HEK293 (cell line): ENCODE measurements around the gene PIP4K2A.

Source experiments
- CTCF ChIP-seq: fragments of 450-650 bp; formaldehyde crosslinking; IDR thresholded peaks from 2 replicates; pipeline ENCODE4 v1.5.1; 2016; ENCODE audit warnings: missing biosample characterization, missing genetic modification characterization
- FEZF1 ChIP-seq: fragments of 450-650 bp; formaldehyde crosslinking; IDR thresholded peaks from 2 replicates; pipeline ENCODE4 v1.5.1; 2016; ENCODE audit warnings: missing biosample characterization, missing genetic modification characterization
- GLI4 ChIP-seq: fragments of 450-650 bp; formaldehyde crosslinking; IDR thresholded peaks from 2 replicates; pipeline ENCODE4 v1.5.1; 2016; ENCODE audit warnings: missing biosample characterization, missing genetic modification characterization
- KLF10 ChIP-seq: fragments of 450-650 bp; IDR thresholded peaks from 2 replicates; pipeline ENCODE4 v1.5.1; 2018; ENCODE audit warnings: missing biosample characterization, mild to moderate bottlenecking, missing genetic modification characterization
- OVOL3 ChIP-seq: fragments of 450-650 bp; formaldehyde crosslinking; IDR thresholded peaks from 2 replicates; pipeline ENCODE4 v1.5.1; 2016; ENCODE audit warnings: missing biosample characterization, missing genetic modification characterization
- RBAK ChIP-seq: fragments of 450-650 bp; formaldehyde crosslinking; IDR thresholded peaks from 2 replicates; pipeline ENCODE4 v1.5.1; 2016; ENCODE audit warnings: missing biosample characterization, missing genetic modification characterization
- REST ChIP-seq: fragments of 450-650 bp; formaldehyde crosslinking; IDR thresholded peaks from 2 replicates; pipeline ENCODE4 v1.5.1; 2016; ENCODE audit warnings: missing biosample characterization, missing genetic modification characterization
- SCRT1 ChIP-seq: fragments of 450-650 bp; formaldehyde crosslinking; IDR thresholded peaks from 2 replicates; pipeline ENCODE4 v1.5.1; 2016; ENCODE audit warnings: missing biosample characterization, missing genetic modification characterization, borderline replicate concordance
- SP2 ChIP-seq: fragments of 450-650 bp; formaldehyde crosslinking; IDR thresholded peaks from 2 replicates; pipeline ENCODE4 v1.5.1; 2016; ENCODE audit warnings: missing biosample characterization, missing genetic modification characterization
- ZBTB17 ChIP-seq: fragments of 450-650 bp; formaldehyde crosslinking; IDR thresholded peaks from 2 replicates; pipeline ENCODE4 v1.5.1; 2016; ENCODE audit warnings: missing biosample characterization, missing genetic modification characterization
- ZFHX2 ChIP-seq: fragments of 450-650 bp; formaldehyde crosslinking; conservative IDR thresholded peaks from 2 replicates; pipeline ENCODE4 v1.5.1; 2016; ENCODE audit warnings: missing biosample characterization, missing genetic modification characterization
- ZFP3 ChIP-seq: fragments of 450-650 bp; formaldehyde crosslinking; IDR thresholded peaks from 2 replicates; pipeline ENCODE4 v1.5.1; 2016; ENCODE audit warnings: low read depth, missing biosample characterization, missing genetic modification characterization
- ZNF112 ChIP-seq: fragments of 450-650 bp; formaldehyde crosslinking; IDR thresholded peaks from 2 replicates; pipeline ENCODE4 v1.5.0; 2017; ENCODE audit warnings: missing biosample characterization, missing genetic modification characterization
- ZNF184 ChIP-seq: fragments of 450-650 bp; IDR thresholded peaks from 2 replicates; pipeline ENCODE4 v1.5.1; 2018; ENCODE audit warnings: missing biosample characterization, mild to moderate bottlenecking, missing genetic modification characterization
- ZNF248 ChIP-seq: fragments of 450-650 bp; formaldehyde crosslinking; IDR thresholded peaks from 2 replicates; pipeline ENCODE4 v1.5.1; 2017; ENCODE audit warnings: missing biosample characterization, missing genetic modification characterization
- ZNF488 ChIP-seq: fragments of 450-650 bp; formaldehyde crosslinking; IDR thresholded peaks from 2 replicates; pipeline ENCODE4 v1.5.1; 2016; ENCODE audit warnings: missing biosample characterization, missing genetic modification characterization
- ZNF510 ChIP-seq: fragments of 450-650 bp; formaldehyde crosslinking; IDR thresholded peaks from 2 replicates; pipeline ENCODE4 v1.5.1; 2018; ENCODE audit warnings: mild to moderate bottlenecking, missing genetic modification characterization, missing biosample characterization; ENCODE audit not compliant: insufficient replicate concordance
- ZNF544 ChIP-seq: fragments of 450-650 bp; formaldehyde crosslinking; IDR thresholded peaks from 2 replicates; pipeline ENCODE4 v1.5.0; 2017; ENCODE audit warnings: missing biosample characterization, missing genetic modification characterization
- ZNF585B ChIP-seq: fragments of 450-650 bp; formaldehyde crosslinking; IDR thresholded peaks from 2 replicates; pipeline ENCODE4 v1.5.1; 2016; ENCODE audit warnings: missing biosample characterization, missing genetic modification characterization
- ZNF610 ChIP-seq: fragments of 450-650 bp; formaldehyde crosslinking; IDR thresholded peaks from 2 replicates; pipeline ENCODE4 v1.5.1; 2016; ENCODE audit warnings: missing biosample characterization, missing genetic modification characterization, borderline replicate concordance
- ZNF664 ChIP-seq: fragments of 450-650 bp; formaldehyde crosslinking; IDR thresholded peaks from 2 replicates; pipeline ENCODE4 v1.5.1; 2016; ENCODE audit warnings: missing biosample characterization, missing genetic modification characterization
- ZNF704 ChIP-seq: fragments of 450-650 bp; formaldehyde crosslinking; IDR thresholded peaks from 2 replicates; pipeline ENCODE4 v1.5.1; 2016; ENCODE audit warnings: missing biosample characterization, missing genetic modification characterization
- ZNF747 ChIP-seq: fragments of 450-650 bp; formaldehyde crosslinking; IDR thresholded peaks from 2 replicates; pipeline ENCODE4 v1.5.1; 2016; ENCODE audit warnings: missing biosample characterization, missing genetic modification characterization
- ZNF768 ChIP-seq: fragments of 450-650 bp; formaldehyde crosslinking; IDR thresholded peaks from 2 replicates; pipeline ENCODE4 v1.5.1; 2018; ENCODE audit warnings: missing biosample characterization, mild to moderate bottlenecking, missing genetic modification characterization
- ZNF785 ChIP-seq: fragments of 450-650 bp; formaldehyde crosslinking; IDR thresholded peaks from 2 replicates; pipeline ENCODE4 v1.5.1; 2016; ENCODE audit warnings: missing biosample characterization, missing genetic modification characterization
- ZNF837 ChIP-seq: fragments of 450-650 bp; formaldehyde crosslinking; IDR thresholded peaks from 2 replicates; pipeline ENCODE4 v1.5.1; 2016; ENCODE audit warnings: missing biosample characterization, missing genetic modification characterization
- ZNF843 ChIP-seq: fragments of 450-650 bp; formaldehyde crosslinking; IDR thresholded peaks from 2 replicates; pipeline ENCODE4 v1.5.1; 2016; ENCODE audit warnings: missing biosample characterization, missing genetic modification characterization
- TF ChIP-seq, protein P1 (sequence below): sonication (generic); formaldehyde crosslinking; IDR thresholded peaks from 2 replicates; pipeline ENCODE4 v1.8.1; 2022; ENCODE audit warnings: mild to moderate bottlenecking, moderate library complexity, missing genetic modification reagents
- TF ChIP-seq, protein P2 (sequence below): fragments of 450-650 bp; formaldehyde crosslinking; IDR thresholded peaks from 2 replicates; pipeline ENCODE4 v1.5.1; 2016; ENCODE audit warnings: missing biosample characterization, missing genetic modification characterization

The PIP4K2A gene

DNA sequence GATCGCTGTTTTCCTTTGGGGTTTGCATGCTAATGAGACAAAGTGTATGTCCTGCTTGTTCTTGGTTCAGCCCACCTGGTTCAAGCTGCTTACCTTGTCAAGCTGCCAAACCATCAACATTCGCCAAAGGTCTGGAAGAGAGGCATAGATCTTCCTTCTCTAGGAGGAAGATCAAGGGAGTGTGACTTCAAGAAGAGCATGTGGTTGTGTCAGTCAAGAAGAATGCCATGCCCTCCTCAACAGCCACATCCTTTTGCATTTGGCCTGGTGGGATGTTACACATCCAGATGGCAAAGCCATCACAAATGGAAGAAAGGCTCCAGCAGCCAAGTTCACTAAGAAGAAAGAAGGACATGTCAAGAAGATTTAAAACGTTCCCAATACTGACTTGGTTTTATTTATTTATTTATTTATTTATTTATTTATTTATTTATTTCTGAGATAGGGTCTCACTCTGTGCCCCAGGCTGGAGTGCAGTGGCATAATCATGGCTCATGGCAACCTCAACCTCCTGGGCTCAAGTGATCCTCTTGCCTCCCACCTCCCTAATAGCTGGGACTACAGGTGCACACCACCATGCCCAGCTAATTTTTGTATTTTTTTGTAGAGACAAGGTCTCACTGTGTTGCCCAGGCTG is 5.1 kb upstream of the PIP4K2A start (continued):
- no peak for TF ChIP-seq ZBTB17 (tag by site-specific recombination)
- TF ChIP-seq OVOL3 (tag by site-specific recombination), result peak; percentile 52; the same call in 1 of the 2 replicates
- no peak for TF ChIP-seq ZNF747
- TF ChIP-seq ZNF768 (tag by site-specific recombination), result no peak
- TF ChIP-seq GLI4 (tag by site-specific recombination), result no peak
- TF ChIP-seq ZNF610, result no peak
- 0 out of 2 replicates have a peak, but pooled peaks have one; percentile 9 for TF ChIP-seq ZFP3 (tag by site-specific recombination)
- TF ChIP-seq SP2, result no peak
- TF ChIP-seq, protein P1, sequence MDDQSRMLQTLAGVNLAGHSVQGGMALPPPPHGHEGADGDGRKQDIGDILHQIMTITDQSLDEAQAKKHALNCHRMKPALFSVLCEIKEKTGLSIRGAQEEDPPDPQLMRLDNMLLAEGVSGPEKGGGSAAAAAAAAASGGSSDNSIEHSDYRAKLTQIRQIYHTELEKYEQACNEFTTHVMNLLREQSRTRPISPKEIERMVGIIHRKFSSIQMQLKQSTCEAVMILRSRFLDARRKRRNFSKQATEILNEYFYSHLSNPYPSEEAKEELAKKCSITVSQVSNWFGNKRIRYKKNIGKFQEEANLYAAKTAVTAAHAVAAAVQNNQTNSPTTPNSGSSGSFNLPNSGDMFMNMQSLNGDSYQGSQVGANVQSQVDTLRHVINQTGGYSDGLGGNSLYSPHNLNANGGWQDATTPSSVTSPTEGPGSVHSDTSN (CRISPR knock-in tag), result no peak
- no peak for TF ChIP-seq KLF10
- 0 out of 2 replicates have a peak, but pooled peaks have one; percentile 36 for TF ChIP-seq RBAK
- no peak for TF ChIP-seq ZFHX2
- TF ChIP-seq CTCF (tag by site-specific recombination), result no peak
- TF ChIP-seq ZNF488 (tag by site-specific recombination), result no peak
- TF ChIP-seq, protein P2, sequence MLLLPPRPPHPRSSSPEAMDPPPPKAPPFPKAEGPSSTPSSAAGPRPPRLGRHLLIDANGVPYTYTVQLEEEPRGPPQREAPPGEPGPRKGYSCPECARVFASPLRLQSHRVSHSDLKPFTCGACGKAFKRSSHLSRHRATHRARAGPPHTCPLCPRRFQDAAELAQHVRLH (tag by site-specific recombination), result 0 out of 2 replicates have a peak, but pooled peaks have one; percentile 60
- TF ChIP-seq ZNF112 (tag by site-specific recombination), result no peak
- no peak for TF ChIP-seq ZNF785 (tag by site-specific recombination)
- no peak for TF ChIP-seq ZNF544
- peak; percentile 83 for TF ChIP-seq ZNF664 (tag by site-specific recombination)
- TF ChIP-seq FEZF1 (tag by site-specific recombination), result no peak
- no peak for TF ChIP-seq SCRT1 (tag by site-specific recombination)
- TF ChIP-seq REST, result peak; percentile 69
- no peak for TF ChIP-seq ZNF837 (tag by site-specific recombination)
- no peak for TF ChIP-seq ZNF585B (tag by site-specific recombination)
- no peak for TF ChIP-seq ZNF843 (tag by site-specific recombination)
- TF ChIP-seq ZNF704 (tag by site-specific recombination), result peak; percentile 53; the same call in 1 of the 2 replicates
- TF ChIP-seq ZNF248 (tag by site-specific recombination), result no peak
- no peak for TF ChIP-seq ZNF184 (tag by site-specific recombination)
- TF ChIP-seq ZNF510 (tag by site-specific recombination), result peak; percentile 86
